GM12875 (cell line): ENCODE measurements around the gene LDLRAD4.

ENCODE experiments used
- H3K4me3 ChIP-seq: one replicate; pipeline ENCODE4 v1.5.1; 2011; ENCODE audit warnings: low read depth, low read length, control low read depth
- CTCF ChIP-seq: IDR thresholded peaks from 2 replicates; pipeline ENCODE4 v1.5.1; 2011; ENCODE audit warnings: low read depth, mild to moderate bottlenecking, control low read depth, inconsistent platforms, low read length, moderate library complexity, borderline replicate concordance; ENCODE audit not compliant: insufficient read depth

Gene LDLRAD4

GRCh38 chr18:13294309-13294708 lies 75.7 kb downstream of the LDLRAD4 start:
- TF ChIP-seq CTCF, result no peak
- no peak overlapping the region for H3K4me3 ChIP-seq

- TF ChIP-seq CTCF, result no peak
- no peak overlapping the region for H3K4me3 ChIP-seq
These were observed 77.3 kb downstream of the LDLRAD4 start for GRCh38 chr18:13295894-13296293.

GRCh38 chr18:13296867-13297574 lies 78.5 kb downstream of the LDLRAD4 start:
- no peak for TF ChIP-seq CTCF
- no peak overlapping the region for H3K4me3 ChIP-seq

GRCh38 chr18:13298262-13298661 lies 79.7 kb downstream of the LDLRAD4 start:
- H3K4me3 ChIP-seq, result no peak overlapping the region
- TF ChIP-seq CTCF, result no peak

- TF ChIP-seq CTCF, result no peak
- H3K4me3 ChIP-seq, result no peak overlapping the region
These were observed 81.5 kb downstream of the LDLRAD4 start for GRCh38 chr18:13300029-13300428.

- no peak overlapping the region for H3K4me3 ChIP-seq
- TF ChIP-seq CTCF, result no peak
These were observed 82.2 kb downstream of the LDLRAD4 start for GRCh38 chr18:13300796-13301195.

GRCh38 chr18:13302040-13302439 lies 83.5 kb downstream of the LDLRAD4 start:
- H3K4me3 ChIP-seq, result no peak overlapping the region
- no peak for TF ChIP-seq CTCF
